Lung (tissue), 16 donors: Measurements from ENCODE around the gene PRSS8. TPM values are rescaled to one million over a fixed set of nuclear protein-coding genes. Genes with fewer than 3 reads are reported as not detected.

Experiments used
- ATAC-seq: fragments of 200-7000 bp; cut with Tn5 transposase; one replicate; pipeline ENCODE4 v1.9.1; 2020; ENCODE audit warnings: moderate number of reproducible peaks; ENCODE audit not compliant: insufficient read depth, low FRiP score
- DNase-seq, 3 donors: peaks; one replicate each; pipeline ENCODE4 v3.0.0-alpha.2; 2013 to 2017
- H3K27ac ChIP-seq, 2 donors: one replicate each; pipeline ENCODE4 v1.5.1; 2013; ENCODE audit warnings: mild to moderate bottlenecking in 2 of 2, moderate library complexity in 2 of 2, control low read depth in 1 of 2, inconsistent platforms in 1 of 2, low read depth in 1 of 2, low read length in 1 of 2
- H3K27me3 ChIP-seq, 3 donors: one replicate each; pipeline ENCODE4 v1.5.1; 2013; ENCODE audit warnings: low read length in 2 of 3; ENCODE audit not compliant: control insufficient read depth in 3 of 3, insufficient read depth in 3 of 3
- H3K36me3 ChIP-seq, 4 donors: one replicate each; pipeline ENCODE4 v1.5.1; 2013; ENCODE audit warnings: low read length in 4 of 4, mild to moderate bottlenecking in 1 of 4, moderate library complexity in 1 of 4; ENCODE audit not compliant: control insufficient read depth in 4 of 4, insufficient read depth in 4 of 4
- H3K4me1 ChIP-seq, 5 donors: one replicate each; pipeline ENCODE4 v1.5.1; 2013; ENCODE audit warnings: low read length in 5 of 5, mild to moderate bottlenecking in 2 of 5, moderate library complexity in 1 of 5; ENCODE audit not compliant: control insufficient read depth in 5 of 5, insufficient read depth in 5 of 5
- H3K4me3 ChIP-seq: one replicate; pipeline ENCODE4 v1.5.1; 2013; ENCODE audit warnings: mild to moderate bottlenecking, control low read depth, moderate library complexity
- H3K9ac ChIP-seq, 2 donors: one replicate each; pipeline ENCODE4 v1.5.1; 2013; ENCODE audit warnings: low read length in 2 of 2, control low read depth in 1 of 2; ENCODE audit not compliant: insufficient read depth in 1 of 2
- H3K9me3 ChIP-seq, 4 donors: one replicate each; pipeline ENCODE4 v1.5.1; 2013; ENCODE audit warnings: low read length in 3 of 4, mild to moderate bottlenecking in 1 of 4, moderate library complexity in 1 of 4; ENCODE audit not compliant: control insufficient read depth in 4 of 4, insufficient read depth in 3 of 4
- CTCF ChIP-seq: IDR thresholded peaks from 2 replicates; pipeline ENCODE4 v1.5.1; 2012; ENCODE audit warnings: mild to moderate bottlenecking; ENCODE audit errors: control extremely low read depth, extremely low read depth
- WGBS, 2 donors: extraction: QIAGEN DNeasy Blood & Tissue Kit; methylation state at CpG; one replicate each; pipeline ENCODE4 v1.1.7; 2013; 5-methylcytosine and 5-hydroxymethylcytosine counted together
- long read RNA-seq, 5 donors: transcript quantifications; one replicate each; lab custom pipeline, GENCODE V29; 2026
- polyA plus RNA-seq, 2 donors: library from polyadenylated mRNA; stranded (reverse); fragments of 200-250 nt; gene quantifications; one replicate each; pipeline ENCODE4 v1.2.1, GENCODE V29; 2013
- total RNA-seq, 2 donors: library from RNA; depleted of rRNA in 1 of 2; stranded (reverse); fragments of >200 nt in 1 of 2; gene quantifications; one replicate each; pipeline ENCODE4 v1.2.1, GENCODE V29; 2014 to 2021
- donor health status: control.
- donor health status: control.
- donor health status: Bipolar disorder and iron deficiency.
- donor health status: healthy.
- donor health status: DM: yes; HTN: yes; CAD: no.

PRSS8 gene
- 100 to 1,000 TPM in 1 of 2 donors, 10 to 100 TPM in 1; 84.4 to 127 TPM for total RNA-seq
- 10 to 100 TPM; 83.2 to 95.3 TPM for polyA plus RNA-seq
- long read RNA-seq, donor 1, partial matches to known transcripts, result 122 of 130 reads
- long read RNA-seq, donor 1, other reads (novel, unspliced or antisense), result 7 of 130 reads
- long read RNA-seq, donor 2, partial matches to known transcripts, result 27 of 38 reads
- long read RNA-seq, donor 2, other reads (novel, unspliced or antisense), result 10 of 38 reads
- long read RNA-seq, donor 3, partial matches to known transcripts, result 53 of 59 reads
- long read RNA-seq, donor 3, other reads (novel, unspliced or antisense), result 5 of 59 reads
- long read RNA-seq, donor 4, partial matches to known transcripts, result 9 of 17 reads
- long read RNA-seq, donor 4, other reads (novel, unspliced or antisense), result 7 of 17 reads
- long read RNA-seq, donor 5, partial matches to known transcripts, result 68 of 104 reads
- long read RNA-seq, donor 5, other reads (novel, unspliced or antisense), result 35 of 104 reads

DNA sequence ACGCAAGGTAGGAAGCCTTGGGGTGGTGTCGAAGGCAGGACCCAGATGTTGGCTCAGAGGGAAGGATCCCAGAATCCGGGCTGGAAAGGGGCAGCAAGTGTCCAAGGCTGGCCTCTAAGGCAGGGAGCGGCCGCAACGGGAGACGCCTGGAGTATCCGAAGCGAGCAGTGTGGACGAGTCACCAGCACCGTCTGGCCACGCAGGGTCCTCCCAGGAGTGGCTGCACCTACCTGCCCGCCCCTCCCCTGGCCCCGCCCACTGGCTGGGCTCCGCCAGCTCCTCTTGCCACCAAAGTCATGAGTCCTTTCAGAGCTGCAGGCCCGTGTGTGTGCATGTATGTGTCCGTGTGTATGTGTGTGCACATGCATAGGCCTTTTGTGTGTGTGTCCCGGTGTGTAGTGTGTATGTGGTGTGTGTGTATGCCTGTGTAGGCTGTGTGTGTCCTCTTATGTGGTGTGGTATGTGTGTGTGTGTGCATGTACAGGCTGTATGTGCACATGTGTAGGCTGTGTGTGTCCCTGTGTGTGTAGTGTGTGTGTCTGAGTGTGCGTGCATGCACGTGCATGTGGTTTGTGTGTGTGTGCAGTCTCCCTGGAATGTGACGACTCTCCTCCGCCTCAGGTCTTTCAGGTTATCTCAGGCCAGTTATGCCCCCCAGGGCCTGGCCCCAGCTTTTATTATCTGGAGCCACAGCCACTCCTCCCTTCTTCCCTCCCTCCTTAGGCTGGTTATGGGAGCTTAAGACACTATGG lies at the start of gene PRSS8:
Gene PRSS8 (minus strand): TSS at position 193 of the 752 bp plus-strand sequence. CDS start 229 bp downstream, outside the sequence.
- no peaks in the 10 kb centered on the region for H3K27me3 ChIP-seq
- peaks cover 0 to 19% (median 11%) of the 10 kb centered on the region in 4 donors for H3K36me3 ChIP-seq
- TF ChIP-seq CTCF, result no peak
- H3K4me3 ChIP-seq, result peak within 1 kb of the TSS; percentile 38
- peaks cover 2 to 44% (median 13%) of the 10 kb centered on the region in 5 donors for H3K4me1 ChIP-seq
- peak within 1 kb of the TSS in 1 of 2 donors; percentile 84 for H3K27ac ChIP-seq
- H3K9me3 ChIP-seq, result no peaks in the 10 kb centered on the region
- WGBS, 2 donors, result 47 to 75% methylated on average over 21 to 22 of the region's 22 CpGs
- H3K9ac ChIP-seq, result peak within 1 kb of the TSS; percentile 48 to 57
- DNase-seq, result peak in 2 of 3 donors; percentile 64 to 68
- ATAC-seq, result peak; percentile 60

DNA sequence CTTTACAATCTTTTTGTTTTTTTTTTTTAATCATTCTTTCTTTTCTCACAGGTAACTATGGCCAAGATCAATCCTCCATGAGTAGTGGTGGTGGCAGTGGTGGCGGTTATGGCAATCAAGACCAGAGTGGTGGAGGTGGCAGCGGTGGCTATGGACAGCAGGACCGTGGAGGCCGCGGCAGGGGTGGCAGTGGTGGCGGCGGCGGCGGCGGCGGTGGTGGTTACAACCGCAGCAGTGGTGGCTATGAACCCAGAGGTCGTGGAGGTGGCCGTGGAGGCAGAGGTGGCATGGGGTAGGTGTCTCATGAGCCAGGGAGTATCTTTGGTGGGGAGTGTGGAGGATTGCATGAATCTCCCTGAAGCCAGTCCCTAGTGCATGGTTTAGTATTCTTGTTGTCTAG lies 49.4 kb upstream of the PRSS8 start:
- H3K36me3 ChIP-seq, result peaks cover 48 to 72% (median 64%) of the 10 kb centered on the region in 4 donors
- no peak overlapping the region for H3K27ac ChIP-seq
- no peak overlapping the region for H3K9ac ChIP-seq
- WGBS, 2 donors, result 93 to 97% methylated on average over 14 of the region's 14 CpGs
- no peak for TF ChIP-seq CTCF
- DNase-seq (no peak), ATAC-seq (no peak)
- no peaks in the 10 kb centered on the region for H3K9me3 ChIP-seq
- no peak overlapping the region for H3K4me3 ChIP-seq
- H3K27me3 ChIP-seq, result no peaks in the 10 kb centered on the region
- peaks cover 8 to 28% (median 10%) of the 10 kb centered on the region in 5 donors for H3K4me1 ChIP-seq

DNA sequence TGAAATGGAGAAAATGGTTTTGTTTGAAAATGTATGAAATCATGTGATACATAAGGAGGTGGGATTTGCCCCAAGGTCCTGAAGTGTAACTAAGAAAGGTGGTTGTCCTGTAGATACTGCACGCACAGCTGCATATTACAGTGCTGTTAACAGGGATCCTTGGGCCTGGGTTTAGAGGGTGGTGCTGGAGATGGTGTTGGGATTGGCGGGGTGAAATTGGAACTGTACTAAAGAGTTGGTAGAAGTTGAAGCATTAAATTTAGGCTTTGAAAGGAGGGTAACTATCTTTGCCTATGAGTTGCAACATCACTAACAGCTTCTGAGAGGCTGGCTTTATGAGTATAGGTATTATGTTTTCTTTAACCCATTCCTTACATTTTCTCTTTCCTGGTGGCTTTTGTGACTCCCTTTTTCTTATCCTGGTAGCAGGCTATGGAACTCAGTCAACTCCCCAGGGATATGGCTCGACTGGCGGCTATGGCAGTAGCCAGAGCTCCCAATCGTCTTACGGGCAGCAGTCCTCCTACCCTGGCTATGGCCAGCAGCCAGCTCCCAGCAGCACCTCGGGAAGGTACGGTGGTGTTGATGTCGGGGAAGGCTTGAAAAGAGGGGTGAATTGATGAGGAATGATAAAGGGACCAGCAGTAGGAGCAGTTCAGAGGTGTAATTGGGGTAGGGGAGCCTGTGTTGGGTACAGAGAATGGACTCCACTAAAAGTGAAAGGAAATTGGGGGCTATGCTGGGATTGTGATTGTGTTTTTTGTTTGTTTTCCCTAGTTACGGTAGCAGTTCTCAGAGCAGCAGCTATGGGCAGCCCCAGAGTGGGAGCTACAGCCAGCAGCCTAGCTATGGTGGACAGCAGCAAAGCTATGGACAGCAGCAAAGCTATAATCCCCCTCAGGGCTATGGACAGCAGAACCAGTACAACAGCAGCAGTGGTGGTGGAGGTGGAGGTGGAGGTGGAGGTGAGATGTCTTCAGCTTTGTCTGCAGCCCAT lies 48.2 kb upstream of the PRSS8 start:
- peaks cover 8 to 34% (median 10%) of the 10 kb centered on the region in 5 donors for H3K4me1 ChIP-seq
- TF ChIP-seq CTCF, result no peak
- no peak overlapping the region for H3K9ac ChIP-seq
- WGBS, 2 donors, result 81 to 85% methylated on average over 10 of the region's 10 CpGs
- DNase-seq (no peak), ATAC-seq (no peak)
- no peak overlapping the region for H3K27ac ChIP-seq
- no peak overlapping the region for H3K4me3 ChIP-seq
- no peaks in the 10 kb centered on the region for H3K27me3 ChIP-seq
- no peaks in the 10 kb centered on the region for H3K9me3 ChIP-seq
- peaks cover 42 to 60% (median 54%) of the 10 kb centered on the region in 4 donors for H3K36me3 ChIP-seq
